GM23248 (cell line): ENCODE results near the gene PYY.

ENCODE experiments used
- EZH2 ChIP-seq: fragments of 200-600 bp; sonication (generic); IDR thresholded peaks from 2 replicates; pipeline ENCODE4 v1.6.1; 2018; ENCODE audit warnings: antibody characterized with exemption, mild to moderate bottlenecking; ENCODE audit not compliant: insufficient read depth, poor library complexity, severe bottlenecking
- EZH2phosphoT487 ChIP-seq: fragments of 200-600 bp; sonication (generic); IDR thresholded peaks from 2 replicates; pipeline ENCODE4 v1.6.1; 2018; ENCODE audit warnings: antibody characterized with exemption, moderate library complexity, mild to moderate bottlenecking, low read depth; ENCODE audit not compliant: insufficient read depth

- TF ChIP-seq EZH2 (no peak), EZH2phosphoT487 (no peak)
These were observed 28.4 kb upstream of the PYY start for GRCh38 chr17:43982171-43982570.
